HFFc6 (cell line): Measurements from ENCODE around the gene HABP4. TPM values are rescaled to one million over a fixed set of nuclear protein-coding genes. Genes with fewer than 3 reads are reported as not detected.

Source experiments
- DNase-seq: peaks from one replicate; pipeline ENCODE4 v3.0.0-alpha.2; 2018
- H3K27ac Mint-ChIP-seq: 2 replicates; pipeline ENCODE4 v1.8.0; 2020; ENCODE audit warnings: mild to moderate bottlenecking, mixed read lengths
- H3K27me3 Mint-ChIP-seq: 2 replicates; pipeline ENCODE4 v1.8.0; 2021; ENCODE audit warnings: mild to moderate bottlenecking, moderate library complexity, mixed read lengths; ENCODE audit not compliant: insufficient read depth
- H3K36me3 Mint-ChIP-seq: 2 replicates; pipeline ENCODE4 v1.8.0; 2021; ENCODE audit warnings: low read depth, mixed read lengths
- H3K4me1 Mint-ChIP-seq: 2 replicates; pipeline ENCODE4 v1.8.0; 2020; ENCODE audit warnings: low read depth, mixed read lengths
- H3K4me3 Mint-ChIP-seq: 2 replicates; pipeline ENCODE4 v1.8.0; 2020; ENCODE audit warnings: mild to moderate bottlenecking, moderate library complexity, mixed read lengths
- H3K9me3 Mint-ChIP-seq: 2 replicates; pipeline ENCODE4 v1.8.0; 2020; ENCODE audit warnings: mild to moderate bottlenecking, mixed read lengths
- CTCF ChIP-seq: fragments of 200-600 bp; sonication (generic); IDR thresholded peaks from 2 replicates; pipeline ENCODE4 v1.5.0; 2021; ENCODE audit warnings: antibody characterized with exemption, mild to moderate bottlenecking
- total RNA-seq, 6 experiments: library from RNA; stranded (reverse); fragmentation: NEBNext Ultra II Directional; extraction: Animal tissue kit (Norgen Biotek cat#: 25700); gene quantifications; 2 replicates in 1 of 6; 3 replicates in 5 of 6; pipeline ENCODE4 v1.2.3, GENCODE V29; 2021

HABP4 gene
- total RNA-seq, 6 experiments from 2014 or later, result 20.1 to 26.6 (median 24.9) TPM

DNA sequence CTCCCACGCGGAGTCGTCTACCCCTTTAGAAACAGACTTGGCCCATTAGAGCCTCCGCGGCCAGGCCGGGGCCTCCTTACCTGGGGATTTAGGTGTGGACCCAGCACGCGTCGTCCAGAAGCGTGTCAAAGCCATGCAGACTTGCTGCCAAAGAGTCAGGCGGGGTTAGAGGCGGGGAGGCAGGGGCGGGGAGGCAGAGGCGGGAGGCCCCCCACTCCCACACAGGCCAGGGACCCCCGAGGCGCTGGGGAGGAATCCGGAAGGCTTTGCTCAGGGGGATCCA, 47.1 kb downstream of the HABP4 start:
- Mint-ChIP-seq H3K36me3 (peaks cover 9% of the 10 kb centered on the region), H3K9me3 (no peaks in the 10 kb centered on the region), H3K27me3 (peaks cover 2% of the 10 kb centered on the region; the same call in 1 of the 2 replicates), H3K27ac (no peak overlapping the region), H3K4me1 (peaks cover 21% of the 10 kb centered on the region), H3K4me3 (no peak overlapping the region)
- no peak for DNase-seq
- TF ChIP-seq CTCF, result no peak

- H3K4me3 Mint-ChIP-seq, result no peak overlapping the region
- peaks cover 2% of the 10 kb centered on the region for H3K27me3 Mint-ChIP-seq
- peaks cover 13% of the 10 kb centered on the region for H3K36me3 Mint-ChIP-seq
- no peak for DNase-seq
- no peak for TF ChIP-seq CTCF
- H3K9me3 Mint-ChIP-seq, result no peaks in the 10 kb centered on the region
- no peak overlapping the region for H3K27ac Mint-ChIP-seq
- H3K4me1 Mint-ChIP-seq, result peaks cover 39% of the 10 kb centered on the region
These were observed 48.8 kb downstream of the HABP4 start for GRCh38 chr9:96498796-96499195.

- DNase-seq, result no peak
- Mint-ChIP-seq H3K9me3 (no peaks in the 10 kb centered on the region), H3K27ac (no peak overlapping the region), H3K4me1 (peaks cover 40% of the 10 kb centered on the region), H3K36me3 (peaks cover 13% of the 10 kb centered on the region), H3K27me3 (peaks cover 2% of the 10 kb centered on the region), H3K4me3 (no peak overlapping the region)
- no peak for TF ChIP-seq CTCF
These were observed 49.3 kb downstream of the HABP4 start for GRCh38 chr9:96499257-96499656.

DNA sequence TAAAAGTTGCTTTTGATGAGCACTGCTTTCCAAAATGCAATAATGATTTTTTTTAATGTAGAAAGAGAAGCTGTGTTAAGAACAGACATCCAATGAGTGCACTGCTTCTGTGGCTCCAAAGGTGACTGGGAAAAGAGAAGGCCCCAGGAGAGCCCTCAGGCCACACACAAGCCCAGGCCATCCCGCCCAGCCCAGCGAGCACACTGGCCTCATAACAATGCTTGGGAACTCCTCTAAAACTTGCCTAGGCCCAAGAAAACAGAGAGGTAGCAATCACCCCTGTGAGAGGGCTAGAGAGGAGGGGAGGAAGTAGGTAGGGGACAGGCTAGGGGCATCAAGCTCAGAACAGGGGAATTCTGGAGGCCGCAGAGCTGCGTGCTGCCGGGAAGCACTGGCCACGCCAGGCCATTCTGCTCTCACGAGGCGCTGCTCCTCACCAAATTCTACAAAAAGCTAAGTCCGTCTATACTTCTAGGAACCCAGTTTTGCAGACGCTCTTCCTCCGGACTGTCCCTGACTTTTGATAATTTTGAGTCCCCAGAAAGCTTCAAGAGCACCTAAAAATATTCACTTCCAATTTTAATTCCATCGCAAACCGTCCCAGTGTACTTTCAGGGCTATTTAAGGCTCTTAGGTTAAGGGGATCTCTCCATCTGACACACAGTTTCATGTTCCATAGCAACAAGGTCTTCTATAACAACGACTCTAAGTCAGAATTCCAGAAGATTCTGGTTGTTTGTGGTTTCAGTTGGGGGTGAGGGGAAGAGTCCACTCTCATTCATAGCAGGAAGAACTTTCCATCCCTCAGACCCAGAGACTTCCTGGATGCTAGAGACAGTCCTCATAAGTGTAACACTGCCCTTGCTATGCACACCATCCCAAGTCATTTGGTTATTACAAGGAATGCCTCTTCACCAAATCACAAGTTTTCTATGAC, 51.0 kb downstream of the HABP4 start:
- DNase-seq, result peak; percentile 81
- peaks cover 31% of the 10 kb centered on the region for H3K4me1 Mint-ChIP-seq
- peaks cover 2% of the 10 kb centered on the region for H3K27me3 Mint-ChIP-seq

More for the DNA sequence above, 51.0 kb downstream of the HABP4 start:
- no peak for TF ChIP-seq CTCF
- Mint-ChIP-seq H3K27ac (peak overlapping the region; percentile 88), H3K9me3 (no peaks in the 10 kb centered on the region), H3K36me3 (peaks cover 5% of the 10 kb centered on the region; the same call in 1 of the 2 replicates), H3K4me3 (peak overlapping the region; percentile 6; the same call in 1 of the 2 replicates)
